ENCODE data around the gene GOLGA5. TPM values are rescaled to one million over a fixed set of nuclear protein-coding genes. Genes with fewer than 3 reads are reported as not detected.

Gene GOLGA5
- total RNA-seq (2021; ENCODE audit: unreplicated experiment) (22.3 TPM), Bru-seq, nascent RNA (percentile 76 among the genes with signal in this experiment), BruChase-seq, experiment 1, labeled RNA remaining after a 2-hour chase (percentile 66 among the genes with signal in this experiment), BruChase-seq, experiment 2, labeled RNA remaining after a 6-hour chase (percentile 68 among the genes with signal in this experiment)
- polyA plus RNA-seq (2012; ENCODE audit: insufficient read length): 13.9 TPM
- long read RNA-seq, transcript GOLGA5-201 (13 exons, 2,969 nt): major isoform, 50 of 57 reads
- long read RNA-seq, partial matches to known transcripts: 4 of 57 reads
- long read RNA-seq, other reads (novel, unspliced or antisense): 3 of 57 reads

GRCh38 chr14:92793709-92794546, at the start of gene GOLGA5:
Gene GOLGA5 (plus strand): TSS chr14:92794305. CDS start chr14:92797438, 3,133 bp downstream.
- ATAC-seq: peak; percentile 99
- DNase-seq (ENCODE audit: low read depth, low spot score): peak; percentile 78
- intact Hi-C loops (cut with micrococcal nuclease; ENCODE audit: unreplicated experiment) (no loop called here), in situ Hi-C loops (cut with HindIII; ENCODE audit: low pct_unique_long_range_greater_than_20kb, low sequenced_read_pairs) (no loop called here)
- Histone ChIP-seq H3K27me3 (ENCODE audit: control insufficient read depth, insufficient read depth, low read length) (no peaks in the 10 kb centered on the region), H3K4me1 (ENCODE audit: control insufficient read depth, insufficient read depth, low read length) (peaks cover 6% of the 10 kb centered on the region), H3K36me3 (ENCODE audit: control insufficient read depth, insufficient read depth, low read length) (peaks cover 6% of the 10 kb centered on the region), H3K27ac (ENCODE audit: low read length) (peak within 1 kb of the TSS; percentile 98), H3K4me3 (ENCODE audit: low read depth in 2 of 2, low read length in 2 of 2) (peak within 1 kb of the TSS; percentile 78 to 96), H3K9me3 (ENCODE audit: control insufficient read depth, insufficient read depth, low read depth, low read length) (peaks cover 4% of the 10 kb centered on the region; the same call in 1 of the 2 replicates)
- ChIA-PET POLR2A (no interaction called here), CTCF (no interaction called here)
- TF ChIP-seq SIN3A (IDR thresholded peaks at IDR 0.05; ENCODE audit: borderline replicate concordance, insufficient read depth, low read depth, low read length) (peak; percentile 94; the same call in 1 of the 2 replicates), POLR2AphosphoS5 (IDR thresholded peaks at IDR 0.05; ENCODE audit: low read depth, low read length) (peak; percentile 55), TCF7L2 (IDR thresholded peaks at IDR 0.05; ENCODE audit: low read depth, low read length) (peak; percentile 67)
- TF ChIP-seq, protein P1, sequence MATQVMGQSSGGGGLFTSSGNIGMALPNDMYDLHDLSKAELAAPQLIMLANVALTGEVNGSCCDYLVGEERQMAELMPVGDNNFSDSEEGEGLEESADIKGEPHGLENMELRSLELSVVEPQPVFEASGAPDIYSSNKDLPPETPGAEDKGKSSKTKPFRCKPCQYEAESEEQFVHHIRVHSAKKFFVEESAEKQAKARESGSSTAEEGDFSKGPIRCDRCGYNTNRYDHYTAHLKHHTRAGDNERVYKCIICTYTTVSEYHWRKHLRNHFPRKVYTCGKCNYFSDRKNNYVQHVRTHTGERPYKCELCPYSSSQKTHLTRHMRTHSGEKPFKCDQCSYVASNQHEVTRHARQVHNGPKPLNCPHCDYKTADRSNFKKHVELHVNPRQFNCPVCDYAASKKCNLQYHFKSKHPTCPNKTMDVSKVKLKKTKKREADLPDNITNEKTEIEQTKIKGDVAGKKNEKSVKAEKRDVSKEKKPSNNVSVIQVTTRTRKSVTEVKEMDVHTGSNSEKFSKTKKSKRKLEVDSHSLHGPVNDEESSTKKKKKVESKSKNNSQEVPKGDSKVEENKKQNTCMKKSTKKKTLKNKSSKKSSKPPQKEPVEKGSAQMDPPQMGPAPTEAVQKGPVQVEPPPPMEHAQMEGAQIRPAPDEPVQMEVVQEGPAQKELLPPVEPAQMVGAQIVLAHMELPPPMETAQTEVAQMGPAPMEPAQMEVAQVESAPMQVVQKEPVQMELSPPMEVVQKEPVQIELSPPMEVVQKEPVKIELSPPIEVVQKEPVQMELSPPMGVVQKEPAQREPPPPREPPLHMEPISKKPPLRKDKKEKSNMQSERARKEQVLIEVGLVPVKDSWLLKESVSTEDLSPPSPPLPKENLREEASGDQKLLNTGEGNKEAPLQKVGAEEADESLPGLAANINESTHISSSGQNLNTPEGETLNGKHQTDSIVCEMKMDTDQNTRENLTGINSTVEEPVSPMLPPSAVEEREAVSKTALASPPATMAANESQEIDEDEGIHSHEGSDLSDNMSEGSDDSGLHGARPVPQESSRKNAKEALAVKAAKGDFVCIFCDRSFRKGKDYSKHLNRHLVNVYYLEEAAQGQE (IDR thresholded peaks at IDR 0.05; ENCODE audit: insufficient read depth in 1 of 2, low read depth in 2 of 2, low read length in 1 of 2): 0 out of 4 replicates have a peak, but pooled peaks of 1 of the 2 experiments have one; percentile 28
- TF ChIP-seq, protein P2, sequence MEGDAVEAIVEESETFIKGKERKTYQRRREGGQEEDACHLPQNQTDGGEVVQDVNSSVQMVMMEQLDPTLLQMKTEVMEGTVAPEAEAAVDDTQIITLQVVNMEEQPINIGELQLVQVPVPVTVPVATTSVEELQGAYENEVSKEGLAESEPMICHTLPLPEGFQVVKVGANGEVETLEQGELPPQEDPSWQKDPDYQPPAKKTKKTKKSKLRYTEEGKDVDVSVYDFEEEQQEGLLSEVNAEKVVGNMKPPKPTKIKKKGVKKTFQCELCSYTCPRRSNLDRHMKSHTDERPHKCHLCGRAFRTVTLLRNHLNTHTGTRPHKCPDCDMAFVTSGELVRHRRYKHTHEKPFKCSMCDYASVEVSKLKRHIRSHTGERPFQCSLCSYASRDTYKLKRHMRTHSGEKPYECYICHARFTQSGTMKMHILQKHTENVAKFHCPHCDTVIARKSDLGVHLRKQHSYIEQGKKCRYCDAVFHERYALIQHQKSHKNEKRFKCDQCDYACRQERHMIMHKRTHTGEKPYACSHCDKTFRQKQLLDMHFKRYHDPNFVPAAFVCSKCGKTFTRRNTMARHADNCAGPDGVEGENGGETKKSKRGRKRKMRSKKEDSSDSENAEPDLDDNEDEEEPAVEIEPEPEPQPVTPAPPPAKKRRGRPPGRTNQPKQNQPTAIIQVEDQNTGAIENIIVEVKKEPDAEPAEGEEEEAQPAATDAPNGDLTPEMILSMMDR (IDR thresholded peaks at IDR 0.05): no peak
- BruUV-seq (replicated peaks): no TSS peak

- intact Hi-C loops (cut with micrococcal nuclease; ENCODE audit: unreplicated experiment): no loop called here
Observed at GRCh38 chr14:92747701-92748258, 46.3 kb upstream of the GOLGA5 start.

More at GRCh38 chr14:92747701-92748258, 46.3 kb upstream of the GOLGA5 start:
- in situ Hi-C loops (cut with HindIII; ENCODE audit: low pct_unique_long_range_greater_than_20kb, low sequenced_read_pairs): no loop called here
- BruUV-seq (replicated peaks): no TSS peak
- TF ChIP-seq, protein P1 (IDR thresholded peaks at IDR 0.05; ENCODE audit: insufficient read depth in 1 of 2, low read depth in 2 of 2, low read length in 1 of 2): no peak
- TF ChIP-seq SIN3A (IDR thresholded peaks at IDR 0.05; ENCODE audit: borderline replicate concordance, insufficient read depth, low read depth, low read length) (no peak), TCF7L2 (IDR thresholded peaks at IDR 0.05; ENCODE audit: low read depth, low read length) (no peak)
- no peaks in the 10 kb centered on the region for H3K9me3 ChIP-seq (ENCODE audit: control insufficient read depth, insufficient read depth, low read depth, low read length)
- ChIA-PET POLR2A (no interaction called here), CTCF (no interaction called here)
- H3K27me3 ChIP-seq (ENCODE audit: control insufficient read depth, insufficient read depth, low read length): no peaks in the 10 kb centered on the region
- no peaks in the 10 kb centered on the region; the same call in none of the 2 replicates for H3K4me1 ChIP-seq (ENCODE audit: control insufficient read depth, insufficient read depth, low read length)
- no peak for DNase-seq (ENCODE audit: low read depth, low spot score)
- peak overlapping the region; percentile 90 to 93 for H3K4me3 ChIP-seq (ENCODE audit: low read depth in 2 of 2, low read length in 2 of 2)
- no peaks in the 10 kb centered on the region; the same call in 1 of the 2 replicates for H3K36me3 ChIP-seq (ENCODE audit: control insufficient read depth, insufficient read depth, low read length)
- peak overlapping the region; percentile 73 for H3K27ac ChIP-seq (ENCODE audit: low read length)
- peak; percentile 10; the same call in 1 of the 2 replicates for ATAC-seq
